HG03558 (cell line): Measurements from ENCODE around the gene CENPC.
"Not testable (repeated sequence)": the region's sequence is repeated elsewhere in the genome, so short reads cannot be mapped to it uniquely, and the experiment has no call there.

Source experiments
- ATAC-seq: cut with Tn5 transposase; IDR thresholded peaks from one replicate; pipeline ENCODE4 v1.9.1; 2021; ENCODE audit warnings: moderate number of reproducible peaks; ENCODE audit not compliant: unreplicated experiment; ENCODE audit errors: extremely low read depth

CENPC gene

GRCh38 chr4:67552146-67552792 lies 7.0 kb upstream of the CENPC start:
- not testable (repeated sequence) for ATAC-seq

- ATAC-seq: no peak
Observed at GRCh38 chr4:67550857-67551256, 5.6 kb upstream of the CENPC start.

GRCh38 chr4:67550451-67550850 lies 5.1 kb upstream of the CENPC start:
- ATAC-seq: no peak

- peak; percentile 23 for ATAC-seq
Observed at GRCh38 chr4:67549123-67549522, 3.8 kb upstream of the CENPC start.

GRCh38 chr4:67546971-67547370 lies 1.7 kb upstream of the CENPC start:
- no peak for ATAC-seq

GRCh38 chr4:67546004-67546356 lies 677 bp upstream of the CENPC start:
- ATAC-seq: no peak

- no peak for ATAC-seq
Observed at GRCh38 chr4:67542076-67542475, 3.2 kb downstream of the CENPC start.

- ATAC-seq: no peak
Observed at GRCh38 chr4:67539830-67540229, 5.5 kb downstream of the CENPC start.

- ATAC-seq: no peak
Observed at GRCh38 chr4:67535280-67535840, 9.9 kb downstream of the CENPC start.

GRCh38 chr4:67533112-67533511 lies 12.2 kb downstream of the CENPC start:
- ATAC-seq: no peak

- ATAC-seq: not testable (repeated sequence)
Observed at GRCh38 chr4:67532397-67532796, 12.9 kb downstream of the CENPC start.

- ATAC-seq: no peak
Observed at GRCh38 chr4:67531379-67531962, 13.8 kb downstream of the CENPC start.

GRCh38 chr4:67524140-67524539 lies 21.2 kb downstream of the CENPC start:
- not testable (repeated sequence) for ATAC-seq

GRCh38 chr4:67522851-67523671 lies 22.2 kb downstream of the CENPC start:
- no peak for ATAC-seq

GRCh38 chr4:67522230-67522629 lies 23.1 kb downstream of the CENPC start:
- no peak for ATAC-seq

- peak; percentile 80 for ATAC-seq
Observed at GRCh38 chr4:67521506-67521905, 23.8 kb downstream of the CENPC start.

- no peak for ATAC-seq
Observed at GRCh38 chr4:67520141-67520540, 25.2 kb downstream of the CENPC start.

- ATAC-seq: no peak
Observed at GRCh38 chr4:67512501-67512900, 32.8 kb downstream of the CENPC start.

GRCh38 chr4:67500373-67500772 lies 44.9 kb downstream of the CENPC start:
- no peak for ATAC-seq

GRCh38 chr4:67499799-67500198 lies 45.5 kb downstream of the CENPC start:
- ATAC-seq: no peak
